ENCODE measurements around the gene LENG1. TPM values are rescaled to one million over a fixed set of nuclear protein-coding genes. Genes with fewer than 3 reads are reported as not detected.

Gene LENG1
- total RNA-seq, 1 experiment from 2014 or later = 8.2 TPM

- DNase-seq (ENCODE audit: unreplicated experiment) = no peak
- peaks cover 57% of the 10 kb centered on the region for H3K36me3 Mint-ChIP-seq (ENCODE audit: insufficient read depth, unreplicated experiment)
- no peak overlapping the region for H3K27ac Mint-ChIP-seq (ENCODE audit: low read depth, unreplicated experiment)
- no TSS peak for BruUV-seq (replicated peaks)
- H3K4me1 Mint-ChIP-seq (ENCODE audit: insufficient read depth, unreplicated experiment) = peaks cover 11% of the 10 kb centered on the region
- no peaks in the 10 kb centered on the region for H3K27me3 Mint-ChIP-seq (ENCODE audit: insufficient read depth, unreplicated experiment)
- TF ChIP-seq CTCF (IDR thresholded peaks at IDR 0.05; ENCODE audit: unreplicated experiment) = no peak
- H3K9me3 Mint-ChIP-seq (ENCODE audit: unreplicated experiment) = no peaks in the 10 kb centered on the region
- H3K4me3 Mint-ChIP-seq (ENCODE audit: unreplicated experiment) = peak overlapping the region; percentile 85
- ChIA-PET CTCF (interaction anchor here (0.7 kb wide), 1 partner anchor 15 kb away, joined by 3 read pairs; no protein-coding TSS in a partner anchor), POLR2A (interaction anchor here (9.1 kb wide), 1 partner anchor 11 kb away, joined by 324 read pairs; the partner anchor contains the start of gene RPS9)
- intact Hi-C loops (cut with micrococcal nuclease) = loop anchor here (5.0 kb wide), 1 partner anchor 1414 kb away; the partner anchor contains the start of gene ZNF865
Observed at GRCh38 chr19:54193011-54193410, 33.5 kb upstream of the LENG1 start.

GRCh38 chr19:54191811-54192453 is 32.4 kb upstream of the LENG1 start:
- peak overlapping the region; percentile 85 for H3K4me3 Mint-ChIP-seq (ENCODE audit: unreplicated experiment)
- peak overlapping the region; percentile 100 for H3K27ac Mint-ChIP-seq (ENCODE audit: low read depth, unreplicated experiment)
- no peaks in the 10 kb centered on the region for H3K9me3 Mint-ChIP-seq (ENCODE audit: unreplicated experiment)
- H3K4me1 Mint-ChIP-seq (ENCODE audit: insufficient read depth, unreplicated experiment) = peaks cover 16% of the 10 kb centered on the region
- BruUV-seq (replicated peaks) = no TSS peak
- H3K36me3 Mint-ChIP-seq (ENCODE audit: insufficient read depth, unreplicated experiment) = peaks cover 57% of the 10 kb centered on the region
- ChIA-PET POLR2A (interaction anchor here (0.7 to 9.1 kb wide), 7 partner anchors 10 to 257 kb away, joined by 3 to 324 read pairs (median 4); partner anchors contain the start of genes CNOT3, LENG8 and RPS9), CTCF (interaction anchor here (0.5 to 0.7 kb wide), 5 partner anchors 16 to 88 kb away, joined by 3 to 4 read pairs (median 3); no protein-coding TSS in a partner anchor)
- intact Hi-C loops (cut with micrococcal nuclease) = loop anchor here (5.0 kb wide), 1 partner anchor 1415 kb away; the partner anchor contains the start of gene ZNF865
- no peak for DNase-seq (ENCODE audit: unreplicated experiment)
- no peaks in the 10 kb centered on the region for H3K27me3 Mint-ChIP-seq (ENCODE audit: insufficient read depth, unreplicated experiment)
- no peak for TF ChIP-seq CTCF (IDR thresholded peaks at IDR 0.05; ENCODE audit: unreplicated experiment)

- ChIA-PET CTCF (interaction anchor here (0.6 to 1.0 kb wide), 3 partner anchors 9 to 54 kb away, joined by 3 to 6 read pairs (median 3); no protein-coding TSS in a partner anchor), POLR2A (interaction anchor here (0.6 to 9.1 kb wide), 16 partner anchors 10 to 1511 kb away, joined by 3 to 324 read pairs (median 4); partner anchors contain the start of genes CNOT3, LENG1, LENG8 and LENG9)
- no peaks in the 10 kb centered on the region for H3K9me3 Mint-ChIP-seq (ENCODE audit: unreplicated experiment)
- TF ChIP-seq CTCF (IDR thresholded peaks at IDR 0.05; ENCODE audit: unreplicated experiment) = no peak
- peak within 1 kb of the TSS; percentile 85 for H3K4me3 Mint-ChIP-seq (ENCODE audit: unreplicated experiment)
- H3K4me1 Mint-ChIP-seq (ENCODE audit: insufficient read depth, unreplicated experiment) = peaks cover 20% of the 10 kb centered on the region
- DNase-seq (ENCODE audit: unreplicated experiment) = peak; percentile 87
- intact Hi-C loops (cut with micrococcal nuclease) = loop anchor here (5.0 kb wide), 1 partner anchor 1416 kb away; the partner anchor contains the start of gene ZNF865
- H3K36me3 Mint-ChIP-seq (ENCODE audit: insufficient read depth, unreplicated experiment) = peaks cover 57% of the 10 kb centered on the region
- H3K27me3 Mint-ChIP-seq (ENCODE audit: insufficient read depth, unreplicated experiment) = no peaks in the 10 kb centered on the region
- H3K27ac Mint-ChIP-seq (ENCODE audit: low read depth, unreplicated experiment) = peak within 1 kb of the TSS; percentile 100
- BruUV-seq (replicated peaks) = TSS peak; percentile 46
Observed at GRCh38 chr19:54191011-54191810, 31.7 kb upstream of the LENG1 start, which contains the start of gene TSEN34. TSS of gene TSEN34 (plus strand) at chr19:54191308. CDS start at chr19:54191365, 57 bp downstream.
